Mucosa of descending colon (tissue), 3 donors: ENCODE results near the gene SHD. TPM values are rescaled to one million over a fixed set of nuclear protein-coding genes. Genes with fewer than 3 reads are reported as not detected.
A peak's percentile ranks its signal among the peaks of the same experiment; 100 is the strongest.
"Not testable (repeated sequence)": the region's sequence is repeated elsewhere in the genome, so short reads cannot be mapped to it uniquely, and the experiment has no call there.

Source experiments
- ATAC-seq: fragments of 200-7000 bp; cut with Tn5 transposase; one replicate; pipeline ENCODE4 v1.9.1; 2020; ENCODE audit warnings: mild to moderate bottlenecking, moderate library complexity
- DNase-seq, 3 donors: peaks; one replicate each; pipeline ENCODE4 v3.0.0-alpha.2; 2020
- H3K36me3 ChIP-seq: fragments of 200-600 bp; one replicate; pipeline ENCODE4 v1.8.0; 2021; ENCODE audit warnings: low read depth, mild to moderate bottlenecking
- H3K4me1 ChIP-seq: fragments of 200-600 bp; one replicate; pipeline ENCODE4 v1.8.0; 2021; ENCODE audit warnings: low read depth, mild to moderate bottlenecking
- H3K4me3 ChIP-seq: fragments of 200-600 bp; one replicate; pipeline ENCODE4 v1.8.0; 2021; ENCODE audit warnings: mild to moderate bottlenecking
- H3K9me3 ChIP-seq: fragments of 200-600 bp; one replicate; pipeline ENCODE4 v1.8.0; 2021; ENCODE audit warnings: mild to moderate bottlenecking
- CTCF ChIP-seq: fragments of 200-600 bp; IDR thresholded peaks from one replicate; pipeline ENCODE4 v1.8.0; 2022; ENCODE audit warnings: antibody characterized with exemption, mild to moderate bottlenecking
- intact Hi-C, 2 donors: fragments of 100-400 bp; cut with DNase I in 1 of 2; cut with micrococcal nuclease in 1 of 2; formaldehyde crosslinking; loops; one replicate each; pipeline versions ENCODE4 v1.11.0 to v1.11.1; 2022; cut with DNase I, micrococcal nuclease
- long read RNA-seq, 2 donors: library from polyadenylated mRNA; unstranded; transcript quantifications; one replicate each; pipeline ENCODE4 v2.0.0, GENCODE V29; 2019 to 2021
- total RNA-seq, 3 donors: library from RNA; stranded (reverse); fragmentation: NEBNext Ultra II Directional in 2 of 3; extraction: Animal tissue kit (Norgen Biotek cat#: 25700) in 2 of 3; gene quantifications; one replicate each; pipeline versions ENCODE4 v1.2.1 to v1.2.4, GENCODE V29; 2021 to 2023
- donor health status: DM: no; HTN: no; CAD: no; lungs with moderate emphysema.
- donor health status: DM: no; HTN: no; CAD: no.
- donor health status: DM: no; HTN: yes; CAD: no.

Gene SHD
- 10 to 100 TPM in 2 of 3 donors, 1 to 10 TPM in 1; 4.6 to 27.8 (median 21.0) TPM for total RNA-seq
- long read RNA-seq, donor 1, partial matches to known transcripts, result 3 of 3 reads
- long read RNA-seq, donor 1, other reads (novel, unspliced or antisense), result 0 of 3 reads
- long read RNA-seq, donor 2, partial matches to known transcripts, result 23 of 23 reads
- long read RNA-seq, donor 2, other reads (novel, unspliced or antisense), result 0 of 23 reads

GRCh38 chr19:4278419-4279266 lies at the start of gene SHD:
Gene SHD, plus strand, starts transcription at chr19:4279266. Its CDS starts 798 bp downstream, at chr19:4280064.
- no peak within 1 kb of the TSS for H3K4me3 ChIP-seq
- DNase-seq (no peak), ATAC-seq (no peak)
- no peaks in the 10 kb centered on the region for H3K9me3 ChIP-seq
- TF ChIP-seq CTCF, result no peak
- H3K36me3 ChIP-seq, result no peaks in the 10 kb centered on the region
- peaks cover 9% of the 10 kb centered on the region for H3K4me1 ChIP-seq
- intact Hi-C loops, result no loop called here

- H3K9me3 ChIP-seq, ATAC-seq, H3K36me3 ChIP-seq, H3K4me1 ChIP-seq, intact Hi-C loops, DNase-seq, H3K4me3 ChIP-seq: not testable (repeated sequence)
Measured at GRCh38 chr19:4230237-4230636, 48.8 kb upstream of the SHD start.

- H3K4me3 ChIP-seq, intact Hi-C loops, H3K36me3 ChIP-seq, H3K9me3 ChIP-seq, ATAC-seq, H3K4me1 ChIP-seq, DNase-seq: not testable (repeated sequence)
Measured at GRCh38 chr19:4231521-4231920, 47.5 kb upstream of the SHD start.

- H3K36me3 ChIP-seq, intact Hi-C loops, DNase-seq, ATAC-seq, H3K4me3 ChIP-seq, H3K4me1 ChIP-seq, H3K9me3 ChIP-seq: not testable (repeated sequence)
Measured at GRCh38 chr19:4232139-4232538, 46.9 kb upstream of the SHD start.

GRCh38 chr19:4232614-4233281 lies 46.3 kb upstream of the SHD start:
- TF ChIP-seq CTCF, result no peak
- no peaks in the 10 kb centered on the region for H3K36me3 ChIP-seq
- ATAC-seq, result peak; percentile 47
- no peaks in the 10 kb centered on the region for H3K9me3 ChIP-seq
- no peak for DNase-seq
- no peaks in the 10 kb centered on the region for H3K4me1 ChIP-seq
- no peak overlapping the region for H3K4me3 ChIP-seq
- intact Hi-C loops, result no loop called here

- DNase-seq (peak in 2 of 3 donors; percentile 72 to 79), ATAC-seq (peak; percentile 79)
- H3K4me1 ChIP-seq, result no peaks in the 10 kb centered on the region
- no peaks in the 10 kb centered on the region for H3K36me3 ChIP-seq
- H3K4me3 ChIP-seq, result no peak overlapping the region
- H3K9me3 ChIP-seq, result no peaks in the 10 kb centered on the region
- peak; percentile 39 for TF ChIP-seq CTCF
- intact Hi-C loops, result no loop called here
Measured at GRCh38 chr19:4233282-4233853, 45.7 kb upstream of the SHD start.
